Stomach smooth muscle (tissue), 2 donors: ENCODE data around the gene PXDN.

ENCODE experiments used
- H3K27ac ChIP-seq: one replicate; pipeline ENCODE4 v1.7.0; 2013; ENCODE audit warnings: mild to moderate bottlenecking, low read length, inconsistent platforms
- H3K27me3 ChIP-seq, 2 donors: one replicate each; pipeline ENCODE4 v1.7.0; 2013; ENCODE audit warnings: low read length in 2 of 2; ENCODE audit not compliant: insufficient read depth in 2 of 2, control insufficient read depth in 1 of 2
- H3K36me3 ChIP-seq, 2 donors: one replicate each; pipeline ENCODE4 v1.7.0; 2013; ENCODE audit warnings: low read length in 2 of 2; ENCODE audit not compliant: control insufficient read depth in 2 of 2, insufficient read depth in 2 of 2
- H3K4me1 ChIP-seq: one replicate; pipeline ENCODE4 v1.7.0; 2013; ENCODE audit warnings: low read length; ENCODE audit not compliant: control insufficient read depth, insufficient read depth
- H3K4me3 ChIP-seq, 2 donors: one replicate each; pipeline ENCODE4 v1.7.0; 2013; ENCODE audit warnings: low read length in 2 of 2
- H3K9ac ChIP-seq, 2 donors: one replicate each; pipeline ENCODE4 v1.7.0; 2013; ENCODE audit warnings: low read length in 2 of 2, mild to moderate bottlenecking in 1 of 2
- H3K9me3 ChIP-seq, 2 donors: one replicate each; pipeline ENCODE4 v1.7.0; 2013; ENCODE audit warnings: low read length in 2 of 2; ENCODE audit not compliant: control insufficient read depth in 2 of 2
- donor health status: healthy.
- donor health status: Pancreatic carcinoma.

The PXDN gene

DNA sequence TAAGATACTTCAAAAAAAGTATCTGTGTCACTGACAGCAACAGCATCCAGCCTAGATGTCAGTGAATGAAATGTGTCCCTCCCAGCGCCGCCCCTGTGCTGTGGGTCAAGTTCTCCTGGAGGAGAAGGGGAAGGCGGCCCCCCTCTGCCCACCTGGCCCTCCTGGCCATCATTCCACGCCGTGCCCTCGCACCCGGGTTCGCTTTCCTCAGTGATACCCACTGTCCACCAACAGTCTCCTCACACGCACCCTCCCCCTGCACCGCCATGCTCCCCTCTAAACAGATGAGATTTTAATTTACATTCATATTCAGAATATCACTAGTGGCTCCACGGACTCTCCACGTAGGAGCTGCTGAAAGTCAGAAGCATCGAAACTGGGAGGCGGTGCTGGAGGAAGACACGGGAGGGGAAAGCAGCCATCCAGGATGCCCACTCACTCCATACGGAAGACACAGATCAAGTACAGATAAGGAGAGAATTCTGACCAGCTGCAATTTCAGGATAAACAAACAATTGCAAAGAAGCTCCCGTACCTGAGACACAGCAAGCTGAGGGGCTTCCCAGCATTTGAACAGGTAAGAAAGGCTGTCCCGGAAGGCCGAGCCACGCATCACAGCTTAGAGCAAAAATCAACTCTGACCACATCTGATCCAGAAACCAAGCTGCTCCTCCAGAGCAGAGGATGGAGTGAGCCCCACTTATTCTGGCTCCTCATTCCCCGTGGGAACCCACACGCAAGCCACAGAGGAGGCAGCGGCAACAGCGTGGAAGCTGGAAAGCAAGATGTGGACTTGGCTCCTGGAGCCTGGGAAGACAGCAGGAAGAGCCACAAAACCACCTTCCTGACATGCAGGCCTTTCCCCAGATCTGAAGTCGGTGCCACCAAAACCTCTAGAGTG lies 49.7 kb downstream of the PXDN start:
- H3K4me1 ChIP-seq, result peaks cover 10% of the 10 kb centered on the region
- H3K9ac ChIP-seq, result no peak overlapping the region
- no peak overlapping the region for H3K27ac ChIP-seq
- no peaks in the 10 kb centered on the region for H3K27me3 ChIP-seq
- peaks cover 18% of the 10 kb centered on the region in 2 donors for H3K36me3 ChIP-seq
- no peak overlapping the region for H3K4me3 ChIP-seq
- no peaks in the 10 kb centered on the region for H3K9me3 ChIP-seq

DNA sequence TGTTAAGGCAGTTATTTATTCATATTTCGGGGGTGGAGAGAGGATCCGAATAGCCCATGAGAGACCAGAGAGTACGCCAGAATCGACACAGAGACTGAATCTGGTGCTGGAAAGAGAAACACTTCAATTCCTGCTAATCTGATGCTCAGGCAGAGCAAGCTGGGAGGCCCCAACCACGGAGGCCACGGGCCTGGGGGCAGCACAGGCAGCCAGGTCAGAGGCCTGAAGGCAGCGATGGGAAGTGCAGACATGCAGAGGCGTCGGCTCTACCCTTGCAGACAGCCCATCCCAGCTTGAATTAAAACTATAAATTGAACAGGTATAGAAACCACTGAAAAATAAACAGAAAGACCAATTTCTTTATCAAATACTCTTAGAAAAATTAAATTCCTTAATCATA lies 50.6 kb downstream of the PXDN start:
- peaks cover 10% of the 10 kb centered on the region for H3K4me1 ChIP-seq
- H3K4me3 ChIP-seq, result no peak overlapping the region
- no peak overlapping the region for H3K27ac ChIP-seq
- no peaks in the 10 kb centered on the region for H3K27me3 ChIP-seq
- peaks cover 18 to 24% of the 10 kb centered on the region in 2 donors for H3K36me3 ChIP-seq
- no peaks in the 10 kb centered on the region for H3K9me3 ChIP-seq
- no peak overlapping the region for H3K9ac ChIP-seq

DNA sequence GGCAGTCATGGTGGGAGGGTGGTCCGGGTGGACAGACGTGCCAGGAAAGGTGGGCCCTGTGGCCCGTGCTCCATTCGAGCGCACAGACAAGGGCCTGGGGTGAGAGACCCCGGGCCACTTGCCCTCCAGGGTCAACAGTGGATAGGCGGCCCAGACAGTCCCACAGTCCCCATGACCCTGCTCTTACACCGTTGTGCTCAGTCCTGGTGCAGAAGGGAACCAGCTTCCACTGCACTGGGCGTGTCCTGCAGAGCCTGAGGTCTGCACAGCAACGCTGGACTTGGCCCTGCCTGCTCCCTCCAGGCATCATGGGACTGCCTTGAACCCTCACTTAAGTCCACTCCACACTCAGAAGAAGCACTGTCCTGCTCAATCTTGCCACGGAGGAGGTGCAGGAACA lies 52.0 kb downstream of the PXDN start:
- peaks cover 28% of the 10 kb centered on the region in 2 donors for H3K36me3 ChIP-seq
- no peaks in the 10 kb centered on the region for H3K9me3 ChIP-seq
- H3K4me3 ChIP-seq, result no peak overlapping the region
- H3K9ac ChIP-seq, result no peak overlapping the region
- no peak overlapping the region for H3K27ac ChIP-seq
- H3K4me1 ChIP-seq, result no peaks in the 10 kb centered on the region
- H3K27me3 ChIP-seq, result no peaks in the 10 kb centered on the region

GRCh38 chr2:1691366-1691765 lies 52.9 kb downstream of the PXDN start:
- peaks cover 35 to 36% of the 10 kb centered on the region in 2 donors for H3K36me3 ChIP-seq
- no peaks in the 10 kb centered on the region for H3K27me3 ChIP-seq
- no peaks in the 10 kb centered on the region for H3K4me1 ChIP-seq
- no peak overlapping the region for H3K9ac ChIP-seq
- no peak overlapping the region for H3K4me3 ChIP-seq
- no peaks in the 10 kb centered on the region for H3K9me3 ChIP-seq
- no peak overlapping the region for H3K27ac ChIP-seq

DNA sequence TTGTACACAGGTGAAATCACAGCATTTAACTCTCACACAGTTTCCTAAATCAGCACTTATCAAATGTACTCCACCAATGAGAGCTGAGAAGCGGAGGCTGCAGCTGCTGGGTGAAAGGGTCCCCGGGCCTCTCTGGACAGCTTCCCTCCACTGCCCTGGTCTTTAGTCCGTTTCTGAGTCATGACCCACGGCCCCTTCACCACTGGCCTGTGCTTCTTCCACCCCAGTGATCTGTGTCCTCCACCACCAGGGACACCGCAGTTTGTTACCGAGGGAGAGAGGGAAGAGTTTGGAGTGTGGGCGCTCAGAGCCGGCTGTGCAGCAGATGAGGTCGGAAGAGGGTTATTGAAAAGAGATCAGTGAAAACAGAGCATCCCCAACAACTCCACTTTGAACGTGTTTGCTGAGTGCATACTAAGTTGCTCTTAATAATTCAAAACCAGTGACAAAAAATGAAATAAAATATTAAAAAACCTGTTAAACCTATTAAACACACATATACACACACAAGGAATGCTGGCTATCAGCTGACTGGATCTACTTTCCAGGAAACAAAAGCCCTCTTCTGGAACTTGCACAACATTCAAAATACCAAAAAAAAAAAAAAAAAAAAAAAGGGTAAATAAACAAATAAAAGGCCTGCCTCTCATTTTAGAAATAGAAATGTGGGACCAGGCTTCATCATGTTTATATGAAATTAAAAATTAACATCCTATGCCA lies 54.1 kb downstream of the PXDN start:
- no peak overlapping the region for H3K27ac ChIP-seq
- H3K9me3 ChIP-seq, result no peaks in the 10 kb centered on the region
- H3K4me1 ChIP-seq, result no peaks in the 10 kb centered on the region
- H3K9ac ChIP-seq, result no peak overlapping the region
- peaks cover 39 to 40% of the 10 kb centered on the region in 2 donors for H3K36me3 ChIP-seq
- H3K27me3 ChIP-seq, result no peaks in the 10 kb centered on the region
- H3K4me3 ChIP-seq, result no peak overlapping the region

DNA sequence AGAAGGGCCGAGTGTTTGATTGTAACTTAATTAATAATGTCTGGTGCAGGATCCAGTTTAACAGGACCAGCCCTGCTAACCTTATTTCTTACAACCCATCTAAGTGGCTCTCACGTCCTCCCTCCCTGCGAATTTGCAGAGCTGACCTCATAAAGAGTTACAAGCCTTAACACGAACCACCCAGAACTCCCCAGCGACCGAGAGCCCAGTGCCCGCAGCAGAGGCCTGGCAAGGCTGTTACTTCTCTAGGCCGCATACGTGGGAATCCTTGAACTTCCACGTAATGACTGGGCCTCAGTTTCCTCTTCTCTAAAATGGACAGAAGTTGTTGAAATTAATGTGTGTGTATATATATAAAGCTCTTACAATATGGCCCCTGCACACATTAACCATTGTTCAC lies 55.5 kb downstream of the PXDN start:
- Histone ChIP-seq H3K4me3 (no peak overlapping the region), H3K9ac (no peak overlapping the region), H3K27ac (no peak overlapping the region), H3K4me1 (no peaks in the 10 kb centered on the region), H3K36me3 (peaks cover 43 to 46% of the 10 kb centered on the region in 2 donors), H3K27me3 (no peaks in the 10 kb centered on the region), H3K9me3 (no peaks in the 10 kb centered on the region)

DNA sequence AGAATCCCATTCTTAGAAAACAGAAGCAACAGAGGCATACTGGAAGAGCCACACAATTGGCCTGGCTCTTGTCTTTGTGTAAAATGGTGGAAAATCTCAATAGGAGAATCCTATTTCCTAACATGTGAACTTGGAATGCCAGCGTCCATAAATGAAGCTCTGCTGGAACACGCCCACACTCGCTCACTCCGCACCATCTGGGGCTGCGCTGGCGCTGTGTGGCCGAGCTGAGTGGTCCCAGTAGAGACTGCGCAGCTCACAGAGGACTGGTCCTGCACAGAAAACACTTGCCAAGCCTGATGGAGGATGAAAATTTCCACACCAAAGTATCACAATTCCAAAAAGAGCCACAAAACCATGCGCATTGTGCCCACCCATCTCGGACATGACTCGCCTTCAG lies 56.2 kb downstream of the PXDN start:
- Histone ChIP-seq H3K27me3 (no peaks in the 10 kb centered on the region), H3K27ac (no peak overlapping the region), H3K4me1 (no peaks in the 10 kb centered on the region), H3K9ac (no peak overlapping the region), H3K4me3 (no peak overlapping the region), H3K9me3 (no peaks in the 10 kb centered on the region), H3K36me3 (peaks cover 43 to 49% of the 10 kb centered on the region in 2 donors)

GRCh38 chr2:1687254-1687653 lies 57.1 kb downstream of the PXDN start:
- no peak overlapping the region for H3K9ac ChIP-seq
- no peaks in the 10 kb centered on the region for H3K4me1 ChIP-seq
- no peak overlapping the region for H3K27ac ChIP-seq
- H3K36me3 ChIP-seq, result peaks cover 37 to 46% of the 10 kb centered on the region in 2 donors
- no peak overlapping the region for H3K4me3 ChIP-seq
- H3K27me3 ChIP-seq, result no peaks in the 10 kb centered on the region
- H3K9me3 ChIP-seq, result no peaks in the 10 kb centered on the region

GRCh38 chr2:1686784-1687105 lies 57.6 kb downstream of the PXDN start:
- no peak overlapping the region for H3K4me3 ChIP-seq
- no peak overlapping the region for H3K9ac ChIP-seq
- no peaks in the 10 kb centered on the region for H3K9me3 ChIP-seq
- no peaks in the 10 kb centered on the region for H3K27me3 ChIP-seq
- no peak overlapping the region for H3K27ac ChIP-seq
- H3K4me1 ChIP-seq, result no peaks in the 10 kb centered on the region
- peaks cover 34 to 46% of the 10 kb centered on the region in 2 donors for H3K36me3 ChIP-seq

DNA sequence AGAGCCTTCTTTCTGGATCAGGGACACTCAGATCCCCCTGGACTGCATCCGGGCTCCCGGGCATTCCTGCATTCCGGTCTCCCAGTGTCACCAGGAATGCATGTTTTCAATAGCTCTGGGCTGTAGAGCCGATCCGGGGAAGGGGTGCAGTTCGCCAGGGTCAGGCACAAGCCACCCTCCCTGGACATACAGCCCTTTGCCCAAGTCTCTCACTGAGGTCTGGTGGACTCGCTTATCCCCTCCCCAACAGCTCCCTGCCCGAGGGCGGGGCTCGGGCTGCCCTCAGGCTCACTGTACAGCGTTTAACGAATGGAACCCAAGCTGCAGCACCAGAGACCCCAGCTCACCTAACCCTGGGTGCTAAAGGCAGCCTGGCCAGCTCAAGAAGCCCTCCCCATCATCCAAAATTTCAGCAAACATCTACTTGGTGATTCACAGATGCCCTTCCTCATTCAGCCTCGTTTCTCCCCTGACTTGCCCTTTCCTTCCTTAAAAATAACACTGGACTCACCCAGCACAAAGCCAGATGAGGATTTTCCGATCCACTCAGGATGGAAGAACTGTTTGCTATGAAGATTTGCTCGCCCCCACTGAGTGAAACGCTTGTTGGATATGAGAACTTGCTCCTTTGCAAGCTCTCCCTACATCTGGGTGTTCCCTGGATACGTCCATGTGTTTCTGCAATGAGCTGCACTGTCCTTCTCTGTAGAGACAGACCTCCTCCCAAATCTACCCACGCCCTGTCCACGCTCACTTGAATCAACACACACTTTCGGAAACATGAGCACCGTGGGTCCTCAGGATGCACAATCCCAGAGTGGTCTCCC lies 58.1 kb downstream of the PXDN start:
- Histone ChIP-seq H3K27ac (no peak overlapping the region), H3K27me3 (no peaks in the 10 kb centered on the region), H3K36me3 (peaks cover 37 to 49% of the 10 kb centered on the region in 2 donors), H3K4me1 (no peaks in the 10 kb centered on the region), H3K9ac (no peak overlapping the region), H3K4me3 (no peak overlapping the region), H3K9me3 (no peaks in the 10 kb centered on the region)
